Measurements from ENCODE around the gene AFAP1. TPM values are rescaled to one million over a fixed set of nuclear protein-coding genes. Genes with fewer than 3 reads are reported as not detected.

The AFAP1 gene
- total RNA-seq, 4 donors from 2014 or later, result 8.3 to 27.1 (median 11.1) TPM

DNA sequence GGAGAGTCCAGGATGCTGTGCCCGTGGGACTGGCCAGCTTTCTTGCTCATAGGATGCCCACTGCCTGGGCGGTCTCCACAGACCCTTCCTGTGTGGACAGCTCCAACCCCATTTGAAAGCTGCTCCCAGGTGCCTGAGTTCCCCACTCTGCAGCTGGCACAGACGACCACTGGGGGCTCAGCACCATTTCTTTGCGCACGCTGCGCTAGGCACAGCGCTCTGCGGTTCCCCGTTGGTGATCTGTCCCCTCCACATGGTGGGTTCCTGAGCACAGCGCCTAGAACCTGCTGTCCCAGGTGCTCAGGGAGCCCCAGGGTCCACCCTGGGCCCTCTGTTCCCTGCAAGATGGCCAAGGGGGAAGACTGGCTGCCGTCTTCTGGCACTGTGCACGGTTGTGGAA, 45.4 kb upstream of the AFAP1 start:
- TF ChIP-seq POLR2AphosphoS5 (IDR thresholded peaks at IDR 0.05), result no peak
- TF ChIP-seq CTCF (IDR thresholded peaks at IDR 0.05), result no peak
- no peak for TF ChIP-seq POLR2A (IDR thresholded peaks at IDR 0.05)
- TF ChIP-seq EP300 (IDR thresholded peaks at IDR 0.05), result no peak
- Histone ChIP-seq H3K9me3 (no peaks in the 10 kb centered on the region), H3K4me1 (no peaks in the 10 kb centered on the region), H3K27ac (no peak overlapping the region), H3K4me3 (no peak overlapping the region), H3K36me3 (no peaks in the 10 kb centered on the region), H3K27me3 (no peaks in the 10 kb centered on the region)
- WGBS, result 86% methylated on average over 10 of the region's 12 CpGs
- no peak for DNase-seq (ENCODE audit: low spot score in 2 of 2)

GRCh38 chr4:7984286-7984925, 44.7 kb upstream of the AFAP1 start:
- TF ChIP-seq POLR2AphosphoS5 (IDR thresholded peaks at IDR 0.05) (no peak), POLR2A (IDR thresholded peaks at IDR 0.05) (no peak), CTCF (IDR thresholded peaks at IDR 0.05) (no peak), EP300 (IDR thresholded peaks at IDR 0.05) (no peak)
- Histone ChIP-seq H3K36me3 (no peaks in the 10 kb centered on the region), H3K4me3 (no peak overlapping the region), H3K27me3 (no peaks in the 10 kb centered on the region), H3K27ac (no peak overlapping the region), H3K9me3 (no peaks in the 10 kb centered on the region), H3K4me1 (no peaks in the 10 kb centered on the region)
- 69% methylated on average over 17 of the region's 31 CpGs for WGBS
- no peak for DNase-seq (ENCODE audit: low spot score in 2 of 2)

DNA sequence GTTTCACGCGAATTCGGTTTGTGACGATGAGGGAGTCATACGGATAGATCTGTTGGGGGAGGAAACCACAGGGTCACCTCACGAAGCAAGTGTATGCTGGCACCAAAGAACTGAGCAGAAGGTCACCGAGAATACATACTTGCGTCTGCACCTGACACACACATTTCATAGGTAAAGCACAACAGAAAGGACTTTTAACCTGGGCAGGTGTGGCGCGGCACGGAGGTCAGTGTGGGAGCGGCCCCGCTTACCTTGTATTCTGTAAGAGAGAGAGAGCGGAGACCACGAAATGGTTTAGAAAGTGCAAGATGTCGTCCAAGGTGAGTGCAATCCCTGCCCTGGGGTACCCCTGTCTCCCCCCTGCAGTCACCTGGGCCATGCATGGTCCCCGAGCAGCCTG, 43.6 kb upstream of the AFAP1 start:
- Histone ChIP-seq H3K4me3 (no peak overlapping the region), H3K27ac (no peak overlapping the region), H3K4me1 (peaks cover 9% of the 10 kb centered on the region), H3K36me3 (no peaks in the 10 kb centered on the region), H3K9me3 (no peaks in the 10 kb centered on the region), H3K27me3 (no peaks in the 10 kb centered on the region)
- no peak for TF ChIP-seq POLR2A (IDR thresholded peaks at IDR 0.05)
- TF ChIP-seq EP300 (IDR thresholded peaks at IDR 0.05), result no peak
- TF ChIP-seq CTCF (IDR thresholded peaks at IDR 0.05), result no peak
- TF ChIP-seq POLR2AphosphoS5 (IDR thresholded peaks at IDR 0.05), result no peak
- DNase-seq (ENCODE audit: low spot score in 2 of 2), result no peak
- 97% methylated on average over 17 of the region's 17 CpGs for WGBS

DNA sequence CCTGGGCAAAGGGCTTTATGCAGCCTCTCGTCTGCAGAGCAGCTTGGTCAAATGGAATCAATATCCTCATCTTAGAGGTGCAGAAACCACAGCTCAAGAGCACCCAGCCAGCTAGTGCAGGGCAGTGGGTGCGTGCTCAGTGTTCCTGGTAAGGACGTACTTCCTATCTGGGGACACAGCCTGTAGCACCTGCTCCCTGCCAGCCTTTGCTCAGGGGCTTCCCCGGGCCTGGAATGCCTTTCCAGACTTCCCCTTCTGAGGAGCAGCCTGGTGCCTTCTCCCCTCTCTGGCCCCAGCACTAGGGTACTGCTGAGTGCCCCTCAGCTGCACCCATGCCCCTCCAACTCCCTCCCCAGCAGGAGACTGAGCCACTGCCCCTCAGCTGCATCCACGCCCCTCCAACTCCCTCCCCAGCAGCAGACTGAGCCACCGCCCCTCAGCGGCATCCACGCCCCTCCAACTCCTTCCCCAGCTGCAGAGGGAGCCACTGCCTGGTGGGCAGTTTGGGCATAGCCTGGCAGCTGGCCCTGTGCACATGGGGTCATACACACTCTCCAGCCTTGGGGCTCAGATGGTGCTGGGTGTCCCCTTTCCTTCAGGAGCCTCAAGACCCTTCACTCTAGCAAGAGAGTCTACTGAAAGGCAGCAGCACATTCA, 42.2 kb upstream of the AFAP1 start:
- 67% methylated on average over 5 of the region's 8 CpGs for WGBS
- Histone ChIP-seq H3K27me3 (no peaks in the 10 kb centered on the region), H3K36me3 (no peaks in the 10 kb centered on the region), H3K4me3 (no peak overlapping the region), H3K27ac (no peak overlapping the region), H3K9me3 (no peaks in the 10 kb centered on the region), H3K4me1 (peaks cover 15% of the 10 kb centered on the region)
- TF ChIP-seq CTCF (IDR thresholded peaks at IDR 0.05) (no peak), EP300 (IDR thresholded peaks at IDR 0.05) (no peak), POLR2A (IDR thresholded peaks at IDR 0.05) (no peak), POLR2AphosphoS5 (IDR thresholded peaks at IDR 0.05) (no peak)
- no peak for DNase-seq (ENCODE audit: low spot score in 2 of 2)

- H3K4me1 ChIP-seq, result peaks cover 15% of the 10 kb centered on the region
- WGBS, result 74% methylated on average over 2 of the region's 2 CpGs
- H3K27ac ChIP-seq, result no peak overlapping the region
- H3K9me3 ChIP-seq, result no peaks in the 10 kb centered on the region
- no peak for DNase-seq (ENCODE audit: low spot score in 2 of 2)
- no peaks in the 10 kb centered on the region for H3K36me3 ChIP-seq
- TF ChIP-seq POLR2AphosphoS5 (IDR thresholded peaks at IDR 0.05) (no peak), EP300 (IDR thresholded peaks at IDR 0.05) (no peak), CTCF (IDR thresholded peaks at IDR 0.05) (no peak), POLR2A (IDR thresholded peaks at IDR 0.05) (no peak)
- no peaks in the 10 kb centered on the region for H3K27me3 ChIP-seq
- H3K4me3 ChIP-seq, result no peak overlapping the region
Observed at GRCh38 chr4:7980036-7980435, 40.4 kb upstream of the AFAP1 start.
